Measurements from ENCODE around the gene PAX2. TPM values are rescaled to one million over a fixed set of nuclear protein-coding genes. Genes with fewer than 3 reads are reported as not detected.

Gene PAX2
- total RNA-seq, 1 experiment from 2014 or later = 0.09 TPM

GRCh38 chr10:100759331-100759730 is 13.9 kb downstream of the PAX2 start (continued):
- no peak for TF ChIP-seq PREB (CRISPR knock-in tag; IDR thresholded peaks at IDR 0.05; ENCODE audit: borderline replicate concordance)
- TF ChIP-seq, protein P1, sequence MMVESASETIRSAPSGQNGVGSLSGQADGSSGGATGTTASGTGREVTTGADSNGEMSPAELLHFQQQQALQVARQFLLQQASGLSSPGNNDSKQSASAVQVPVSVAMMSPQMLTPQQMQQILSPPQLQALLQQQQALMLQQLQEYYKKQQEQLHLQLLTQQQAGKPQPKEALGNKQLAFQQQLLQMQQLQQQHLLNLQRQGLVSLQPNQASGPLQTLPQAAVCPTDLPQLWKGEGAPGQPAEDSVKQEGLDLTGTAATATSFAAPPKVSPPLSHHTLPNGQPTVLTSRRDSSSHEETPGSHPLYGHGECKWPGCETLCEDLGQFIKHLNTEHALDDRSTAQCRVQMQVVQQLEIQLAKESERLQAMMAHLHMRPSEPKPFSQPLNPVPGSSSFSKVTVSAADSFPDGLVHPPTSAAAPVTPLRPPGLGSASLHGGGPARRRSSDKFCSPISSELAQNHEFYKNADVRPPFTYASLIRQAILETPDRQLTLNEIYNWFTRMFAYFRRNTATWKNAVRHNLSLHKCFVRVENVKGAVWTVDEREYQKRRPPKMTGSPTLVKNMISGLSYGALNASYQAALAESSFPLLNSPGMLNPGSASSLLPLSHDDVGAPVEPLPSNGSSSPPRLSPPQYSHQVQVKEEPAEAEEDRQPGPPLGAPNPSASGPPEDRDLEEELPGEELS (CRISPR knock-in tag; IDR thresholded peaks at IDR 0.05) = no peak
- TF ChIP-seq, protein P2, sequence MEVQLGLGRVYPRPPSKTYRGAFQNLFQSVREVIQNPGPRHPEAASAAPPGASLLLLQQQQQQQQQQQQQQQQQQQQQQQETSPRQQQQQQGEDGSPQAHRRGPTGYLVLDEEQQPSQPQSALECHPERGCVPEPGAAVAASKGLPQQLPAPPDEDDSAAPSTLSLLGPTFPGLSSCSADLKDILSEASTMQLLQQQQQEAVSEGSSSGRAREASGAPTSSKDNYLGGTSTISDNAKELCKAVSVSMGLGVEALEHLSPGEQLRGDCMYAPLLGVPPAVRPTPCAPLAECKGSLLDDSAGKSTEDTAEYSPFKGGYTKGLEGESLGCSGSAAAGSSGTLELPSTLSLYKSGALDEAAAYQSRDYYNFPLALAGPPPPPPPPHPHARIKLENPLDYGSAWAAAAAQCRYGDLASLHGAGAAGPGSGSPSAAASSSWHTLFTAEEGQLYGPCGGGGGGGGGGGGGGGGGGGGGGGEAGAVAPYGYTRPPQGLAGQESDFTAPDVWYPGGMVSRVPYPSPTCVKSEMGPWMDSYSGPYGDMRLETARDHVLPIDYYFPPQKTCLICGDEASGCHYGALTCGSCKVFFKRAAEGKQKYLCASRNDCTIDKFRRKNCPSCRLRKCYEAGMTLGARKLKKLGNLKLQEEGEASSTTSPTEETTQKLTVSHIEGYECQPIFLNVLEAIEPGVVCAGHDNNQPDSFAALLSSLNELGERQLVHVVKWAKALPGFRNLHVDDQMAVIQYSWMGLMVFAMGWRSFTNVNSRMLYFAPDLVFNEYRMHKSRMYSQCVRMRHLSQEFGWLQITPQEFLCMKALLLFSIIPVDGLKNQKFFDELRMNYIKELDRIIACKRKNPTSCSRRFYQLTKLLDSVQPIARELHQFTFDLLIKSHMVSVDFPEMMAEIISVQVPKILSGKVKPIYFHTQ (CRISPR knock-in tag; IDR thresholded peaks at IDR 0.05) = no peak

DNA sequence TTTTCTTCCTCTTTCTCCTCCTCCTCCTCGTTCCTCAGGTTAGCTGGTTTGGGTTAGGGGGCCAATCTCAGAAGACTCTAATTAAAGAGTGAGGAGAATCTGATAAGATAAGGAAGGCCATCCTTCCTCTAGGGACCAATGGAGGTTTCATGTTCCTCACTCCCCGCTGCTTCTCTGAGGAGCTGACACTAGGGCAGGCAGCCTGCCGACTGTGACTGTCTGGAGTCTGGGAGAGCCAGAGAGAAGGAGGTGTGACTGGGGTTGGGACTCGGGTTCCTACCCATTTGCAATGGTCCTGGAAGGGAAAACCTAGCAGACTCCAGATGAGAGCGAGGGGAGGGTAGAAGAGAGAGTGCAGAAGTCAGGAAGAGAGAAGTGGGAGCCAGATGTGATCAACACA is 15.3 kb downstream of the PAX2 start:
- no peak overlapping the region for H3K4me3 Mint-ChIP-seq
- ATAC-seq (no peak), DNase-seq (ENCODE audit: low spot score) (no peak)
- H3K4me1 Mint-ChIP-seq = peaks cover 8% of the 10 kb centered on the region
- POLR2A ChIA-PET = no interaction called here
- no peak for TF ChIP-seq PRDM15 (CRISPR knock-in tag; IDR thresholded peaks at IDR 0.05)
- no peak for TF ChIP-seq MLX (CRISPR knock-in tag; IDR thresholded peaks at IDR 0.05)
- TF ChIP-seq ZNF671 (CRISPR knock-in tag; IDR thresholded peaks at IDR 0.05) = no peak
- TF ChIP-seq ZNF396 (CRISPR knock-in tag; IDR thresholded peaks at IDR 0.05; ENCODE audit: borderline replicate concordance) = no peak
- no peak for TF ChIP-seq HMGA2 (CRISPR knock-in tag; IDR thresholded peaks at IDR 0.05)
- TF ChIP-seq, protein P3, sequence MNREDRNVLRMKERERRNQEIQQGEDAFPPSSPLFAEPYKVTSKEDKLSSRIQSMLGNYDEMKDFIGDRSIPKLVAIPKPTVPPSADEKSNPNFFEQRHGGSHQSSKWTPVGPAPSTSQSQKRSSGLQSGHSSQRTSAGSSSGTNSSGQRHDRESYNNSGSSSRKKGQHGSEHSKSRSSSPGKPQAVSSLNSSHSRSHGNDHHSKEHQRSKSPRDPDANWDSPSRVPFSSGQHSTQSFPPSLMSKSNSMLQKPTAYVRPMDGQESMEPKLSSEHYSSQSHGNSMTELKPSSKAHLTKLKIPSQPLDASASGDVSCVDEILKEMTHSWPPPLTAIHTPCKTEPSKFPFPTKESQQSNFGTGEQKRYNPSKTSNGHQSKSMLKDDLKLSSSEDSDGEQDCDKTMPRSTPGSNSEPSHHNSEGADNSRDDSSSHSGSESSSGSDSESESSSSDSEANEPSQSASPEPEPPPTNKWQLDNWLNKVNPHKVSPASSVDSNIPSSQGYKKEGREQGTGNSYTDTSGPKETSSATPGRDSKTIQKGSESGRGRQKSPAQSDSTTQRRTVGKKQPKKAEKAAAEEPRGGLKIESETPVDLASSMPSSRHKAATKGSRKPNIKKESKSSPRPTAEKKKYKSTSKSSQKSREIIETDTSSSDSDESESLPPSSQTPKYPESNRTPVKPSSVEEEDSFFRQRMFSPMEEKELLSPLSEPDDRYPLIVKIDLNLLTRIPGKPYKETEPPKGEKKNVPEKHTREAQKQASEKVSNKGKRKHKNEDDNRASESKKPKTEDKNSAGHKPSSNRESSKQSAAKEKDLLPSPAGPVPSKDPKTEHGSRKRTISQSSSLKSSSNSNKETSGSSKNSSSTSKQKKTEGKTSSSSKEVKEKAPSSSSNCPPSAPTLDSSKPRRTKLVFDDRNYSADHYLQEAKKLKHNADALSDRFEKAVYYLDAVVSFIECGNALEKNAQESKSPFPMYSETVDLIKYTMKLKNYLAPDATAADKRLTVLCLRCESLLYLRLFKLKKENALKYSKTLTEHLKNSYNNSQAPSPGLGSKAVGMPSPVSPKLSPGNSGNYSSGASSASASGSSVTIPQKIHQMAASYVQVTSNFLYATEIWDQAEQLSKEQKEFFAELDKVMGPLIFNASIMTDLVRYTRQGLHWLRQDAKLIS (CRISPR knock-in tag; IDR thresholded peaks at IDR 0.05; ENCODE audit: borderline replicate concordance) = no peak
- no peak for TF ChIP-seq USF2 (CRISPR knock-in tag; IDR thresholded peaks at IDR 0.05)
- TF ChIP-seq ZNF121 (CRISPR knock-in tag; IDR thresholded peaks at IDR 0.05) = no peak
- no peak for TF ChIP-seq PRRX2 (CRISPR knock-in tag; IDR thresholded peaks at IDR 0.05)
- no peak for TF ChIP-seq STAT6 (CRISPR knock-in tag; conservative IDR thresholded peaks at IDR 0.05; ENCODE audit: low read depth)
- no peaks in the 10 kb centered on the region for H3K9me3 Mint-ChIP-seq
- H3K27ac Mint-ChIP-seq = no peak overlapping the region
- CTCF ChIA-PET = interaction anchor here (0.5 to 1.1 kb wide), 2 partner anchors 18 to 118 kb away, joined by 3 read pairs; no protein-coding TSS in a partner anchor
- peaks cover 83% of the 10 kb centered on the region for H3K27me3 Mint-ChIP-seq (ENCODE audit: low read depth)
- H3K36me3 Mint-ChIP-seq = no peaks in the 10 kb centered on the region

Measured in WTC11 (cell line).